ENCODE results near the gene NPIPB6. TPM values are rescaled to one million over a fixed set of nuclear protein-coding genes. Genes with fewer than 3 reads are reported as not detected.
"Not testable (repeated sequence)": the region's sequence is repeated elsewhere in the genome, so short reads cannot be mapped to it uniquely, and the experiment has no call there.

Gene NPIPB6
- total RNA-seq (2014; rRNA removed; shearing (Covaris generic)), result 0.55 TPM in 1 of 2 replicates, not detected in the other
- polyA plus RNA-seq (2015; cell fraction: cytosol; rRNA removed), result 0.10 TPM in 1 of 2 replicates, not detected in the other
- polyA plus RNA-seq (2015; cell fraction: nucleus; rRNA removed), result 0.64 and 0.72 TPM in 2 replicates

- in situ Hi-C loops (cut with HindIII; ENCODE audit: low pct_unique_long_range_greater_than_20kb, low sequenced_read_pairs); DNase-seq (ENCODE audit: low read depth, low spot score): not testable (repeated sequence)
Measured at GRCh38 chr16:28363408-28363807, at the start of gene NPIPB6. Gene NPIPB6, minus strand, starts transcription at chr16:28363508. Its CDS starts 686 bp downstream, at chr16:28362822.

- in situ Hi-C loops (cut with HindIII; ENCODE audit: low pct_unique_long_range_greater_than_20kb, low sequenced_read_pairs); DNase-seq (ENCODE audit: low read depth, low spot score): not testable (repeated sequence)
Measured at GRCh38 chr16:28403220-28404072, 40.1 kb upstream of the NPIPB6 start, which contains the start of gene EIF3CL. Gene EIF3CL, minus strand, starts transcription at chr16:28403841. Its CDS starts 223 bp downstream, at chr16:28403618.

GRCh38 chr16:28392054-28392453 is 28.7 kb upstream of the NPIPB6 start:
- in situ Hi-C loops (cut with HindIII; ENCODE audit: low pct_unique_long_range_greater_than_20kb, low sequenced_read_pairs); DNase-seq (ENCODE audit: low read depth, low spot score): not testable (repeated sequence)

GRCh38 chr16:28382177-28382867 is 19.0 kb upstream of the NPIPB6 start:
- in situ Hi-C loops (cut with HindIII; ENCODE audit: low pct_unique_long_range_greater_than_20kb, low sequenced_read_pairs); DNase-seq (ENCODE audit: low read depth, low spot score): not testable (repeated sequence)

GRCh38 chr16:28377822-28378221 is 14.5 kb upstream of the NPIPB6 start:
- DNase-seq (ENCODE audit: low read depth, low spot score); in situ Hi-C loops (cut with HindIII; ENCODE audit: low pct_unique_long_range_greater_than_20kb, low sequenced_read_pairs): not testable (repeated sequence)

GRCh38 chr16:28377108-28377625 is 13.9 kb upstream of the NPIPB6 start:
- in situ Hi-C loops (cut with HindIII; ENCODE audit: low pct_unique_long_range_greater_than_20kb, low sequenced_read_pairs); DNase-seq (ENCODE audit: low read depth, low spot score): not testable (repeated sequence)

GRCh38 chr16:28375115-28375514 is 11.8 kb upstream of the NPIPB6 start:
- DNase-seq (ENCODE audit: low read depth, low spot score); in situ Hi-C loops (cut with HindIII; ENCODE audit: low pct_unique_long_range_greater_than_20kb, low sequenced_read_pairs): not testable (repeated sequence)

GRCh38 chr16:28374281-28374680 is 11.0 kb upstream of the NPIPB6 start:
- DNase-seq (ENCODE audit: low read depth, low spot score); in situ Hi-C loops (cut with HindIII; ENCODE audit: low pct_unique_long_range_greater_than_20kb, low sequenced_read_pairs): not testable (repeated sequence)

- DNase-seq (ENCODE audit: low read depth, low spot score); in situ Hi-C loops (cut with HindIII; ENCODE audit: low pct_unique_long_range_greater_than_20kb, low sequenced_read_pairs): not testable (repeated sequence)
Measured at GRCh38 chr16:28367926-28368325, 4.6 kb upstream of the NPIPB6 start.

- DNase-seq (ENCODE audit: low read depth, low spot score); in situ Hi-C loops (cut with HindIII; ENCODE audit: low pct_unique_long_range_greater_than_20kb, low sequenced_read_pairs): not testable (repeated sequence)
Measured at GRCh38 chr16:28364268-28365173, 1.2 kb upstream of the NPIPB6 start.

GRCh38 chr16:28362600-28362999 is 708 bp downstream of the NPIPB6 start:
- in situ Hi-C loops (cut with HindIII; ENCODE audit: low pct_unique_long_range_greater_than_20kb, low sequenced_read_pairs), result not testable (repeated sequence)

GRCh38 chr16:28338230-28338629 is 25.1 kb downstream of the NPIPB6 start:
- in situ Hi-C loops (cut with HindIII; ENCODE audit: low pct_unique_long_range_greater_than_20kb, low sequenced_read_pairs); DNase-seq (ENCODE audit: low read depth, low spot score): not testable (repeated sequence)

More at GRCh38 chr16:28362600-28362999, 708 bp downstream of the NPIPB6 start:
- not testable (repeated sequence) for DNase-seq (ENCODE audit: low read depth, low spot score)

GRCh38 chr16:28336940-28337710 is 26.2 kb downstream of the NPIPB6 start:
- in situ Hi-C loops (cut with HindIII; ENCODE audit: low pct_unique_long_range_greater_than_20kb, low sequenced_read_pairs); DNase-seq (ENCODE audit: low read depth, low spot score): not testable (repeated sequence)

- DNase-seq (ENCODE audit: low read depth, low spot score); in situ Hi-C loops (cut with HindIII; ENCODE audit: low pct_unique_long_range_greater_than_20kb, low sequenced_read_pairs): not testable (repeated sequence)
Measured at GRCh38 chr16:28335678-28336077, 27.6 kb downstream of the NPIPB6 start.

- DNase-seq (ENCODE audit: low read depth, low spot score); in situ Hi-C loops (cut with HindIII; ENCODE audit: low pct_unique_long_range_greater_than_20kb, low sequenced_read_pairs): not testable (repeated sequence)
Measured at GRCh38 chr16:28332632-28333031, 30.7 kb downstream of the NPIPB6 start.

- in situ Hi-C loops (cut with HindIII; ENCODE audit: low pct_unique_long_range_greater_than_20kb, low sequenced_read_pairs); DNase-seq (ENCODE audit: low read depth, low spot score): not testable (repeated sequence)
Measured at GRCh38 chr16:28330981-28331380, 32.3 kb downstream of the NPIPB6 start.
